ENCODE measurements around the gene ADAMTSL1.
A peak's percentile ranks its signal among the peaks of the same experiment; 100 is the strongest.

Gene ADAMTSL1

GRCh38 chr9:18666986-18667772 lies 193.2 kb downstream of the ADAMTSL1 start:
- FAIRE-seq = no peak

GRCh38 chr9:18668944-18669343 lies 195.0 kb downstream of the ADAMTSL1 start:
- peak; percentile 5 for FAIRE-seq

GRCh38 chr9:18672706-18673105 lies 198.8 kb downstream of the ADAMTSL1 start:
- FAIRE-seq = no peak

GRCh38 chr9:18673179-18673578 lies 199.2 kb downstream of the ADAMTSL1 start:
- FAIRE-seq = no peak

- no peak for FAIRE-seq
Observed at GRCh38 chr9:18675332-18675731, 201.4 kb downstream of the ADAMTSL1 start.

GRCh38 chr9:18675973-18676372 lies 202.0 kb downstream of the ADAMTSL1 start:
- FAIRE-seq = no peak

GRCh38 chr9:18676525-18676924 lies 202.6 kb downstream of the ADAMTSL1 start:
- FAIRE-seq = no peak

- no peak for FAIRE-seq
Observed at GRCh38 chr9:18678821-18679590, 205.1 kb downstream of the ADAMTSL1 start.

GRCh38 chr9:18682907-18683306 lies 209.0 kb downstream of the ADAMTSL1 start:
- no peak for FAIRE-seq

GRCh38 chr9:18683312-18683711 lies 209.4 kb downstream of the ADAMTSL1 start:
- no peak for FAIRE-seq

GRCh38 chr9:18683851-18684250 lies 209.9 kb downstream of the ADAMTSL1 start:
- no peak for FAIRE-seq

GRCh38 chr9:18684593-18685317 lies 210.8 kb downstream of the ADAMTSL1 start:
- FAIRE-seq = no peak

- FAIRE-seq = no peak
Observed at GRCh38 chr9:18688581-18689565, 214.9 kb downstream of the ADAMTSL1 start.

GRCh38 chr9:18689921-18690320 lies 216.0 kb downstream of the ADAMTSL1 start:
- FAIRE-seq = no peak

GRCh38 chr9:18692268-18692667 lies 218.3 kb downstream of the ADAMTSL1 start:
- no peak for FAIRE-seq

GRCh38 chr9:18692962-18693361 lies 219.0 kb downstream of the ADAMTSL1 start:
- FAIRE-seq = no peak

GRCh38 chr9:18694959-18695668 lies 221.2 kb downstream of the ADAMTSL1 start:
- no peak for FAIRE-seq

- FAIRE-seq = no peak
Observed at GRCh38 chr9:18698992-18699391, 225.0 kb downstream of the ADAMTSL1 start.

- no peak for FAIRE-seq
Observed at GRCh38 chr9:18699764-18700163, 225.8 kb downstream of the ADAMTSL1 start.

- no peak for FAIRE-seq
Observed at GRCh38 chr9:18700714-18701113, 226.8 kb downstream of the ADAMTSL1 start.

- no peak for FAIRE-seq
Observed at GRCh38 chr9:18703151-18703900, 229.4 kb downstream of the ADAMTSL1 start.

Measured in islet of Langerhans (tissue), 1 donor.